HCT116 (cell line): Measurements from ENCODE around the gene MAML2. TPM values are rescaled to one million over a fixed set of nuclear protein-coding genes. Genes with fewer than 3 reads are reported as not detected.

Experiments used
- ATAC-seq: fragments of 200-7000 bp; cut with Tn5 transposase; 2 replicates; pipeline ENCODE4 v1.9.1; 2020; ENCODE audit warnings: mild to moderate bottlenecking, moderate library complexity
- BruUV-seq: library from RNA; stranded (reverse); fragments of 400-500 nt; replicated peaks from 2 replicates; lab custom pipeline; 2021; lab: Mats Ljungman, UMichigan
- CTCF ChIA-PET: fragments of 300-600 bp; sonication (Branson Sonifier 250); formaldehyde crosslinking; loops from one replicate; lab custom pipeline; 2021; ENCODE audit warnings: antibody characterized with exemption; lab: Charles Lee
- POLR2A ChIA-PET: fragments of 300-600, 350-600 bp; sonication (Branson Sonifier 250); formaldehyde crosslinking; loops from one replicate; lab custom pipeline; 2021; ENCODE audit warnings: antibody characterized with exemption; lab: Charles Lee
- RAD21 ChIA-PET, 2 experiments: fragments of 300-600 bp; sonication (Branson Sonifier 250); formaldehyde crosslinking; loops; one replicate each; lab custom pipeline; 2023; ENCODE audit warnings: low total read pairs in 2 of 2; ENCODE audit not compliant: uncharacterized antibody in 2 of 2, unreplicated experiment in 2 of 2, low non-redundant PET in 1 of 2; lab: Charles Lee
- DNase-seq: peaks from one replicate; pipeline ENCODE4 v3.0.0-alpha.2; 2010; ENCODE audit warnings: low read depth, low spot score
- H2AFZ ChIP-seq: fragments of 200-600 bp; shearing (Covaris generic), sonication (generic); 2 replicates; pipeline ENCODE4 v1.6.1; 2017; ENCODE audit warnings: low read depth, mixed run types, mixed read lengths, antibody characterized with exemption, low read length; ENCODE audit not compliant: poor library complexity, severe bottlenecking
- H3K27ac ChIP-seq: 2 replicates; pipeline ENCODE4 v1.5.1; 2012; ENCODE audit warnings: low read depth, low read length
- H3K27me3 ChIP-seq: fragments of 200-600 bp; sonication (generic); 2 replicates; pipeline ENCODE4 v1.6.1; 2016; ENCODE audit warnings: mixed run types, low read length, mixed read lengths; ENCODE audit not compliant: insufficient read depth
- H3K36me3 ChIP-seq, 2 experiments: fragments of 200-500 bp in 1 of 2; fragments of 200-600 bp in 1 of 2; sonication (Bioruptor generic) in 1 of 2; sonication (generic) in 1 of 2; 2 replicates each; pipeline versions ENCODE4 v1.5.1 to v1.6.1; 2014 to 2016; ENCODE audit warnings: low read length in 2 of 2, inconsistent platforms in 1 of 2, mixed read lengths in 1 of 2, mixed run types in 1 of 2; ENCODE audit not compliant: insufficient read depth in 2 of 2, control insufficient read depth in 1 of 2
- H3K4me1 ChIP-seq, 2 experiments: fragments of 200-600 bp in 1 of 2; sonication (generic) in 1 of 2; 2 replicates each; pipeline versions ENCODE4 v1.5.1 to v1.6.1; 2012 to 2017; ENCODE audit warnings: low read length in 2 of 2, inconsistent platforms in 1 of 2, mild to moderate bottlenecking in 1 of 2, mixed read lengths in 1 of 2, mixed run types in 1 of 2, moderate library complexity in 1 of 2; ENCODE audit not compliant: insufficient read depth in 2 of 2, control insufficient read depth in 1 of 2
- H3K4me2 ChIP-seq: fragments of 200-600 bp; sonication (generic); 2 replicates; pipeline ENCODE4 v1.6.1; 2017; ENCODE audit warnings: mixed run types, low read length, mixed read lengths
- H3K4me3 ChIP-seq, 2 experiments: fragments of 200-600 bp in 1 of 2; sonication (generic) in 1 of 2; replicated peaks in 1 of 2; 2 replicates each; pipeline ENCODE4 v1.5.1; 2011 to 2016; ENCODE audit warnings: low read length in 2 of 2, control low read depth in 1 of 2, low read depth in 1 of 2, mild to moderate bottlenecking in 1 of 2, mixed read lengths in 1 of 2, mixed run types in 1 of 2
- H3K79me2 ChIP-seq: fragments of 200-600 bp; sonication (generic); 2 replicates; pipeline ENCODE4 v1.6.1; 2017; ENCODE audit warnings: mild to moderate bottlenecking, mixed run types, low read length, moderate library complexity, mixed read lengths; ENCODE audit not compliant: insufficient read depth
- H3K9ac ChIP-seq: fragments of 200-600 bp; sonication (generic); 2 replicates; pipeline ENCODE4 v1.6.1; 2016; ENCODE audit warnings: low read length, mixed read lengths
- H3K9me2 ChIP-seq: fragments of 200-600 bp; sonication (generic), shearing (Covaris generic); 2 replicates; pipeline ENCODE4 v1.6.1; 2017; ENCODE audit warnings: mixed run types, mild to moderate bottlenecking, moderate library complexity; ENCODE audit not compliant: insufficient read depth
- H3K9me3 ChIP-seq, 2 experiments: fragments of 200-500 bp in 1 of 2; fragments of 200-600 bp in 1 of 2; sonication (Bioruptor generic) in 1 of 2; sonication (generic) in 1 of 2; 2 replicates each; pipeline ENCODE4 v1.6.1; 2014 to 2017; ENCODE audit warnings: low read length in 2 of 2, mixed read lengths in 2 of 2, inconsistent platforms in 1 of 2, low read depth in 1 of 2, mild to moderate bottlenecking in 1 of 2, mixed run types in 1 of 2, moderate library complexity in 1 of 2; ENCODE audit not compliant: control insufficient read depth in 1 of 2, insufficient read depth in 1 of 2
- H4K20me1 ChIP-seq: fragments of 200-600 bp; sonication (generic), shearing (Covaris generic); 2 replicates; pipeline ENCODE4 v1.6.1; 2017; ENCODE audit warnings: mixed run types, mild to moderate bottlenecking, moderate library complexity; ENCODE audit not compliant: insufficient read depth
- ATF3 ChIP-seq: IDR thresholded peaks from 2 replicates; pipeline ENCODE4 v1.6.1; 2012
- EZH2 ChIP-seq: fragments of 200-600 bp; sonication (generic); IDR thresholded peaks from 2 replicates; pipeline ENCODE4 v1.6.1; 2017; ENCODE audit warnings: antibody characterized with exemption, mixed run types
- EZH2phosphoT487 ChIP-seq: fragments of 200-600 bp; IDR thresholded peaks from 2 replicates; pipeline ENCODE4 v1.6.1; 2018; ENCODE audit warnings: antibody characterized with exemption, borderline replicate concordance
- POLR2AphosphoS5 ChIP-seq: IDR thresholded peaks from 2 replicates; pipeline ENCODE4 v1.6.1; 2011; ENCODE audit warnings: mild to moderate bottlenecking, low read depth, low read length, moderate library complexity
- intact Hi-C: fragments of 100-400 bp; cut with micrococcal nuclease; formaldehyde crosslinking; loops from 2 replicates; pipeline ENCODE4 v1.10.0; 2022
- total RNA-seq: library from RNA; stranded (reverse); gene quantifications from one replicate; pipeline ENCODE4 v1.2.1, GENCODE V29; 2021; ENCODE audit not compliant: unreplicated experiment

Gene MAML2
- total RNA-seq, 1 experiment from 2014 or later: 2.6 TPM

- intact Hi-C loops: no loop called here
- Histone ChIP-seq H4K20me1 (no peaks in the 10 kb centered on the region), H3K27me3 (no peaks in the 10 kb centered on the region), H3K4me3 (no peak overlapping the region), H3K4me2 (no peak overlapping the region), H2AFZ (no peak overlapping the region), H3K27ac (no peak overlapping the region), H3K79me2 (no peaks in the 10 kb centered on the region), H3K9ac (no peak overlapping the region), H3K36me3 (no peaks in the 10 kb centered on the region), H3K4me1 (no peaks in the 10 kb centered on the region), H3K9me3 (no peaks in the 10 kb centered on the region), H3K9me2 (no peaks in the 10 kb centered on the region)
- DNase-seq (no peak), ATAC-seq (no peak)
- no TSS peak for BruUV-seq
- no peak for TF ChIP-seq POLR2AphosphoS5
- ChIA-PET RAD21 (no interaction called here), CTCF (no interaction called here), POLR2A (no interaction called here)
Observed at GRCh38 chr11:96179905-96180304, 163.1 kb downstream of the MAML2 start.

GRCh38 chr11:96178887-96179279 lies 164.1 kb downstream of the MAML2 start:
- no peak for ATAC-seq
- H3K9me3 ChIP-seq: no peaks in the 10 kb centered on the region
- H2AFZ ChIP-seq: no peak overlapping the region
- POLR2A ChIA-PET: no interaction called here
- no peaks in the 10 kb centered on the region for H3K27me3 ChIP-seq
- H4K20me1 ChIP-seq: no peaks in the 10 kb centered on the region
- H3K36me3 ChIP-seq: no peaks in the 10 kb centered on the region
- H3K27ac ChIP-seq: no peak overlapping the region
- H3K4me3 ChIP-seq: no peak overlapping the region
- H3K4me2 ChIP-seq: no peak overlapping the region
- H3K79me2 ChIP-seq: no peaks in the 10 kb centered on the region
- no peak overlapping the region for H3K9ac ChIP-seq
- no peaks in the 10 kb centered on the region for H3K4me1 ChIP-seq
- intact Hi-C loops: no loop called here
- RAD21 ChIA-PET: no interaction called here
- TF ChIP-seq ATF3 (no peak), EZH2 (no peak), EZH2phosphoT487 (no peak)
- TF ChIP-seq, all 23 proteins: peak for 0
- CTCF ChIA-PET: no interaction called here
- H3K9me2 ChIP-seq: no peaks in the 10 kb centered on the region
- DNase-seq: no peak
- BruUV-seq: no TSS peak
